ENCODE measurements around the gene KRT6B.

- no peak for TF ChIP-seq CTCF (IDR thresholded peaks at IDR 0.05)
- TF ChIP-seq POLR2AphosphoS5 (IDR thresholded peaks at IDR 0.05) = no peak
Measured at GRCh38 chr12:52469853-52470252, 17.9 kb upstream of the KRT6B start.

Data from sigmoid colon (tissue), 4 donors.